GM21381 (cell line): Measurements from ENCODE around the gene OR10A6.

Experiments
- ATAC-seq: cut with Tn5 transposase; IDR thresholded peaks from one replicate; pipeline ENCODE4 v1.9.1; 2021; ENCODE audit warnings: mild to moderate bottlenecking, moderate library complexity; ENCODE audit not compliant: unreplicated experiment

Gene OR10A6, protein sequence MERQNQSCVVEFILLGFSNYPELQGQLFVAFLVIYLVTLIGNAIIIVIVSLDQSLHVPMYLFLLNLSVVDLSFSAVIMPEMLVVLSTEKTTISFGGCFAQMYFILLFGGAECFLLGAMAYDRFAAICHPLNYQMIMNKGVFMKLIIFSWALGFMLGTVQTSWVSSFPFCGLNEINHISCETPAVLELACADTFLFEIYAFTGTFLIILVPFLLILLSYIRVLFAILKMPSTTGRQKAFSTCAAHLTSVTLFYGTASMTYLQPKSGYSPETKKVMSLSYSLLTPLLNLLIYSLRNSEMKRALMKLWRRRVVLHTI

DNA sequence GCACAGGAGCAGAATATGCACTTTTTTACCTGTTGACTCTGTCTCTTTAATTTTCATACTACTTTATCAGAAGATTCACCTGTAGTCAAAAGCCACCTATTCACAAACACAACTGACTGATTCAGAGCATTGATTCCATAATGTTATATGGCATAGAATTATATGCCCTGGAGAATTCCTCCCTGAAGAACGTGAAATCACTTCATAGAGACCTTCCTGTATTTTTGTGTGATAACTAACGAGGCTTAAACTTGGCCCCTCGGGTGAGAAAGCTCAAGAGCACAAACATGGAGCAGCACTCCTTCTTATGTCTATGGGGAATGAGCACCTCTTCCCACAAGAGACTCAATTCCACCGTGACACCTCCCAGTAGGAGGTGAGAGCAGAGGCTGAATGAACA, at the start of gene OR10A6:
Gene OR10A6, minus strand, starts transcription at position 101 of the 400 bp plus-strand sequence. CDS start 2,606 bp downstream, outside the sequence.
- ATAC-seq = no peak

DNA sequence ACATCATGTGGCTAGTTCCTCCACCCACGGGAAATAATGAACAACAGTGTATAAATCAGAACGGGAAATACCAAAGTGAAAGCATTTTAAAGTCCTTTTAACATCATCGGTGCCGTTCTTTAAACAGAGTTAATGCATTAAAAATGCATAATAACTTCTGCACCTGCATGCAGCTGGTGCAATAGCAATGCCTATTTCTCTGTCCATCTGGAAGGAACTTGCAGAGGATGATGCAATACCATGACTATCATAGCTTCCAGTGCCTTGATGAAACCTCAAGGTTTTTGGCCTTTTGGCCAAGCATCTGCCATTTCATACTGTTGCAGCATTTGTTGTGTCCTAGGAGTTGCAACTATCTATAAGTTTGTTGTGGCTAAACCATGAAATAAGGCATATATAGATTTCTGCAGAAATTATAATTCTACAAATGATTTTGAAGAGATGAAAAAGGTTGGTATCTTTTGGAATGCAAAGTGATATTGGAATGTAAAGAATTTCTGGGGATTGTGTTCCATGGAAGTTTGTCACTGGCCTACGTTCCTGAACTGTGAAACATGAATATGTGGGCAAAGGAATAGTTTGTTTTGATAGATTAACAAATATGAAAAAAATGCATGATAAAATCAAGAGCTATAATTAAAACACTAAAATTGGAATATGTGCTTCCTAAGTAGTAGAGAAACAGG, 46.3 kb upstream of the OR10A6 start:
- ATAC-seq = no peak

DNA sequence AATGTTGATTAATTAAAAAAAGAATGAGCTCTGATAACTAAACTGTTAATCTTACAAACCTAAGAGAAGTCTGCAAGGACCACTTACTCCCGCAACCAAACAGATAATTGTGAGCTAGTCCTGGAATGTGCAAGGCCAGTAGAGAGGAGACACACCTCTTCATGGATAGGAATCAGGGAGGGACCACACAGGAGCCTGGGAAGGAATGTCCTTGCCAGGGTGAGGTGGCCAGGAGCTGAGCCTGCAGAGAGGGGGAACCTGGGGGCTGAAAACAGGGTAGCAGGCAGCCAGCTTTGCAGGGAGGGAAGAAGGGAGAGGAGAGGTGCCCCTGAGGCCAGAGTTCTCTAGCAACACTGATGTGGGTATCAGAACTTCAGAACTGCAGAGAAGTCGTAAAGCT, 43.6 kb upstream of the OR10A6 start:
- no peak for ATAC-seq

DNA sequence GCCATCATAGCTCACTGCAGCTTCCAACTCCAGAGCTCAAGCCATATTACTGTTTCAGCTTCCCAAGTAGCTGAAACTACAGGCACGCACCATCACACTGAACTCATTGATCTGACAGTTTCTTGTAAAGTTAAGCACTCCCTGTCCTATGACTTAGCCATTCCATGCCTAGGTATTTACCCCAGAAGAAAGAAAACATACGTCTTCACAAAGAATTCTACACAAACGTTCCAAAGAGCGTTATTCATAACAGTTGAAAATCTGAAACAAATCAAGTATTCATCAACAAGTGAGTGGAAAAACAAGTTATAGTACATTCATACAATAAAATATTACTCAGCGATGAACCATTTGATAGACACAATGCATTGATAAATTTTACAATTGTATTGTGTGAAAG, 41.9 kb upstream of the OR10A6 start:
- no peak for ATAC-seq

DNA sequence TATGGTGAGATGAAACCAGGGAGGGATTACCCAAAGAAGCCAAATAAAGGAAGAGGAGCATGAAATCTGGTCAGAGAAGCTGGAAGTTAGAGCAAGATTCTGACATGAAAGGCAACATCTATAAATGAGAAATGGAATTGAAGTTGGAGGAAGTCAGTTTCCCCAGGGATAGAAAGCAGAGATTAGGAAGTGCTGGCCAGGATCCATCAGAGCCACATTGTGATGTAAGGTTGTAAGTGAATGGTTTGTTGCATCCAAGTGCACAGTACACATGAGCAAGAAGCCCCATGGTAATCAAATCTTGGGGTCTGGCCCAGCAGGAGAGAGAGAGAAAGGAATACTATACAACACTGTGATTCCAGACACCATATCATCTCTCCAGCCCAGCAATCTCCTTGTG, 40.8 kb upstream of the OR10A6 start:
- no peak for ATAC-seq

DNA sequence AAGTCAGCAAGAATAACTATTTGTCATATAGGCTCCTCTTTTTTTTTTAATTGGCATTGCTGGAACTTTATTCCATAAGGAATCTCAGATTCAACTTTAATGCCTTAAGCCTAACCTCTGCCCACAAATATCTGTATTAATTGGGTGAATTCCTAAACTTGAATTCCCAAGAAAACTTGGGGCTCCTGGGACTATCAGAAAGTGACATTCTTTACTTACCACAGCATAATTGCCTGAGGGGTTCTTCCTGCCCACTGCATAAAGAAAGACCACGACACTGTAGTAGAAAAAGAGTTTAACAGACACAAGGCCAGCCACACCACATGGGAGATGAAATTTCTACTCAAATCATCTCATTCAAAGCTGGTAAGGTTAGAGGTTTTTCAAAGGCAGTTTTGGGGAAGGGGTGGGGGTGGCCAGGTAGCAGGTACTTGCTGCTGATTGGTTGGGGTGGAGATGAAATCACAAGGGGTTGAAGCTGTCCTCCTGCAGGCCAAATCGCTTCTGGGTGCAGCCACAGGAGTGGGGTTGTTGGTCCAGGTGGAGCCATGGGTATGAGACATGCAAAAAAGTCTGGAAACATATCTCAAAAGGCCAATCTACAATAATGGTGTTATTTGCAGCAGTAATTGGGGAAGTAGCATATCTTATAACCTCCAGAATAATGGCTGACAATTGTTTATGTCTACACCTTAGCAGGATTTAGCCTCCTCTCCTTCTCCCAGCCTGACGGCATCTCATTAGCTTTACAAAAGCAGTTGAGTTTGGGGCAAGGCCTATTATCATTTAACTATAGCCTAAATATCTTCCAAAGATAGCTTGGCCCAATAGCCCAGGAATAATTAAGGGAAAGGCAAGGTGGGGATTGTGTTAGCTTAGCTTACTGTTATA, 38.9 kb upstream of the OR10A6 start:
- no peak for ATAC-seq

DNA sequence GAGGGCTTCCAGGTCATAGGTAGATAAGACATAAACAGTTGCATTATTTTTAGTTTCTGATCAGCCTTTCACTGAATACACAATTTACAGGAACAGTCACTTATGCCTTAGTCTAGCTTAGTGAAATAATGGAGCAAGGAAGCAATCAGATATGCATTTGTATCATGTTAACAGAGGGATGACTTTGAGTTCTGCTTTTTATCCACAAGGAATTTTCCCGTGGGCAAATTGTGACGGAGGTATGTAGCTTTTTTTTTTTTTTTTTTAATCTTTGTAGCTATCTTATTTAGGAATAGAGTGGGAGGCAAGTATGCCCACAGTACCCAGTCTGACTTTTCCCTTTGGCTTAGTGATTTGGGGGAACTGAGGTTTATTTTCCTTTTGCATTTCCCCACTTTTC, 37.6 kb upstream of the OR10A6 start:
- no peak for ATAC-seq

DNA sequence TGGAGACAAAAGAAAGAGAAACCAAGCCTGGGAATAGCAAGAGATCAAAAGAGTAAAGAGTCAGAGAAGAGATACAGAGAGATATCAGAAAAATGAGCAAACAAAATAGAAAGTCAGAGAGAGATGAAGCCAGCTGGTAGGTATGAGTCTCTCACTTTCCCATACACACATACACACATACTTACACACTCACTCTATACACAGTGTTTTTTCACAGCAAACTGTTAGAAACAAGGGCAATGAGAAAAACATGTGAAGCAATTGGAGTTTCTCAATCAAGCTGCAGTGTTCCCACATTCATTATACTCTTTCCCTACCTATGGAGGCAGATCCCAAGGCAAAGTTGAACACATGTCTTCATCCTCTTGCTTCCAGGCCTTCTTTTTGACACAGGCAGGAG, 36.8 kb upstream of the OR10A6 start:
- ATAC-seq = no peak

DNA sequence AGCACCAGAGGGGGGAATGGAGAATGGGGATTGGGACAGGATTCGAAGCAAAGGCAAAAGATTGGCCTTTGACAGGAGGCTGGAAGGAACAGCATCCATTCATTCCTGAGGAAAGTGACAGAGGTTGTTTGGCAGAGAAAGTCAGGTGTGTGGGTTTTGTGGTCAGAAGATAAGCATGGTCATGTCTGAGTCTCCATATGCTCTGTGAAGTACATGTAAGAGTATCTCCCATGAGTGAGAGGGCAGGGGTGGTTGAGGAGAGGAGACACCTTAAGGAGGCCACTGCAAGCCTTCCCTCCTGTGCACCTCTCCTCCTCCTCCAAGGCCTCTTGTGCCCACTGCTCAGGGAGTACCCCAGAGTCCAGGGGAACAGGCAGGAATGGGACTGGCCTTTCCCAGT, 36.0 kb upstream of the OR10A6 start:
- no peak for ATAC-seq

DNA sequence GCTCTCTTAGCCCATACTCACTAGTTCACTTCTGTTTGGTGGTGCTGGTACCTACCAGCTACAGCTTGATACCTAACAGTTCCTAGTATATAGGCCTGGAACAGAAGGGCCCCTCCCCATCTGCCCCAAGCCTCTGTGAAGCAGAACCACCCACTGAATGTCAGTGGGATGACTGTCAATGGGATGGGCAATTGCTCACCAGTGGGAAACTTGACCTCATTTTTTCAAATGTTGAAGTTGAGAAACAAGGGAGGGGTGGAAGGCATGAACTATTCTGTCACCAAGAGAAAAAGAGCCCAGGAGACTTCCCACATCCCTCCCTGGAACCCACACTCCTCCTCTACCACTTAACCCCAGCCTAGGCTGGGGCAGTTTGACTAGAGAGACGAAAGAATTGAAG, 34.3 kb upstream of the OR10A6 start, which contains the start of gene NLRP10:
Gene NLRP10, minus strand, starts transcription at position 62 of the 400 bp plus-strand sequence. CDS start 1,952 bp downstream, outside the sequence.
- no peak for ATAC-seq

DNA sequence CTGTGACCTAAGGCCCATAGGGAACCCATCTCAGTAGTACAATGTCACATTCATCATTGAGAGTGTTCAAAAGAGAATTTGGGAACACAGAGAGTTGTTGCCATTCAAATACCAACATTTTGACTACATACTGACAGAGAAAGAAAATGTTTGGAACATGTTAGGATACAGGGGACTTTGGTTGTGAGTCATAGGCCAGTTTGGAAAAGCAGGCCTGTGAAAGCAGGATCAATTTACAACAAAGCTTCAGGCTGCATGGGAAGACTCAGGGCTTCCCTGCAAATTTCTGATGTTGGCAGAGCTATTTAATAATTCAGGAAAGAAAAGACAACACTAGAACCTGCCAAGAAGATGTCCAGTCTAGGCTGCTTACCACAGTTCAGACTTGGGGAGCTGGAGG, 33.8 kb upstream of the OR10A6 start:
- no peak for ATAC-seq

DNA sequence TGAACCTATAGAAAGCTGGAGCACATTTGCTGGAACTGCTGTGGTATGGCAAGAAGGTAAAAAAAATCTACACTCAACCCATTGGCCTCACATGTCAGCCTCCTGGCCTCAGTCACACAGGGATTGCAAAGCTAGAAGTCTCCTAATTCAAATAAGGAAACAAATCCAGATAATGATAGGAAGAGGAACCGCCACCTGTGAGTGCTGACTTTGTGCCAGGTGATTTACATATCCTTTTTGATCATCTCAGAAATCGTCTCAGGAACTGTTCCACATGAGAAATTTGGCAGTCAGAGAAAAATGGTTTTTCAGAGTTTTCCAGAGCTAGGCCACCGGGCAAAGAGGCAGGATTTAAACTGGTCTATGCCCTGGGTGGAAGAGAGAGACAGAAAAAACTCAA, 33.2 kb upstream of the OR10A6 start:
- no peak for ATAC-seq

DNA sequence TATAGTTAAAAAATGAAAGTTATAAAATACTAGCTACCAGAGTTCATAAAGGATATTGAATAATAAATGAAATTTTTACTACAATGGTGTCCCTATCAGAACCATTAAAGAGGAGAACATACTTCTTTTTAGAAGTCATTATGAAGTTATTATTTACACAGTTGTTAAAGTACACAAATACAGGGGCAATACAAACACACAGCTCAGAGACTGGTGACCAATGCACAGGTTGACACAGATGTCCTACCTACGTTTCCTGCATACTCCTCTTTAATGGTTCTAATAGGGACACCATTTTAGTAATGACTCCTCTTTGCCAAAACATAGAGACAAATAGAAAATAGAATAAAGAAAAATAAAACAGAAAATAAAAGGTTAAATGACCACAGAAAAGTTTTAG, 24.1 kb upstream of the OR10A6 start:
- ATAC-seq = no peak

DNA sequence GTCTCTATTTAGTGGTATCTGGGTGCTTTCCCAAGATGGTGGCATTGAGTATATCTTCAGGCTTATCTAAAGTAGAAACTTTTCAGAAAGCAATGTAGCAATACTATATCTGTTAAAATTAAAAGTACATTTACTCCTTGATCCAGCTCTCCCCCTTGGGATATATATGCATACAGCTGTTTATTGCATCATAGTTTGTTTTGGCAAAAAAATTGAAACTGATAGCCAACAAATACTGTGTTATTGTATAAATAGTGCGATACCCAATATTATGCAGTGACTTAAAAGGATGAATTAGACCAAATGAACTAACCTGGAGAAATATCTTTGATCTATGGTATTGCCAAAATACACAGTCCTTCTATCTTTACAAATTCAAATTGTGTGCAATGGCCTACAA, 18.9 kb upstream of the OR10A6 start:
- no peak for ATAC-seq

DNA sequence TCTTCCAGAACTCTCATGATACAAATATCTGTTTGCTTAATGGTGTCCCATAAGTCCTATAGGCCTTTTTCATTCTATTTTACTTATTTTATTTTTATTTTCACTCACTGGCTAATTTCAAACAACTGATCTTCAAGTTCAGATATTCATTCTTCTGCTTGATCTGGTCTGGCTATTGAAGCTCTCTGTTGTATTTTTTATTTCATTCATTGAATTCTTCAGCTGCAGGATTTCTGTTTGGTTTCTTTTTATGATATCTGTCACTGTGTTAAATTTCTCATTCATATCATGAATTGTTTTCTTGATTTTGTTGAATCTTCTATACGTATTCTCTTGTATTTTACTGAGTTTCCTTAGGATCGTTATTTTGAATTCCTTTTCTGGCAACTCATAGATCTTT, 13.1 kb upstream of the OR10A6 start:
- no peak for ATAC-seq

DNA sequence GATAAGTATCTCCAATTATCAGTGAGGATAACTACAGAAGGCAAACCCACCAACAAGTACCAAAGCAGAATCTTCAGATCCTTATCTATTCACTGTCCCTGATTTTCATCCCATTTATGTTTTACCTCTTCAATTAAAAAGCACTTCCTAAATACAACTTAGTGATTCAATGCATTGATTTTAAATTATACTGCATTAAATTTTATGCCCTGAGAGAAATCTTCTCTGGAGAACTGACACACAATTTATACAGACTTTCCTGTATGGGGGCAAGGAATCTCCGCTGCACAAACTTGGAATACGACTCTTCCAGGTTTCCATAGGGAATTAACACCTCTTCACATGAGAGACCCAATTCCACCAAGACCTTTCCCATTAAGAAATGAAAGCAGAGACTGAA, 10.5 kb upstream of the OR10A6 start, which contains the start of gene OR10A3:
Gene OR10A3, minus strand, starts transcription at position 101 of the 400 bp plus-strand sequence. CDS start 2,188 bp downstream, outside the sequence.
- ATAC-seq = no peak

DNA sequence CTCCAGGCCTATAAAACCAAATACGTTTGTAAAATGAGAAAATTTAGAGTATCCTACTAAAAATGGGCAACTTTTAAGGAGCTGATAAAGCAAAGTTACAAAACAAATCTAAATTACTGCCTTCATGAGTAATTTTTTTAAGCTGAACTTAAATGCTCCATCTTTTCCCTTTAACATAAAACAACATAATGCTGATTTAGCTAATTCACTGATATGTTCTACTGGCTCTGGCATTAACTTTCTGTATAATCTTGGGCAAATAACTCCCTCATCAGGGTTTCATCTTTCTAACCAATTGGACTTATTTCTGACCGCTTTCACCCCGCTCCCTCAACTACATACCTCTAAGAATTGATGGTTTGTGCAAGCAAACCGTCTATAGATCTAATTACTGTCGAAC, 10.1 kb upstream of the OR10A6 start:
- ATAC-seq = no peak

DNA sequence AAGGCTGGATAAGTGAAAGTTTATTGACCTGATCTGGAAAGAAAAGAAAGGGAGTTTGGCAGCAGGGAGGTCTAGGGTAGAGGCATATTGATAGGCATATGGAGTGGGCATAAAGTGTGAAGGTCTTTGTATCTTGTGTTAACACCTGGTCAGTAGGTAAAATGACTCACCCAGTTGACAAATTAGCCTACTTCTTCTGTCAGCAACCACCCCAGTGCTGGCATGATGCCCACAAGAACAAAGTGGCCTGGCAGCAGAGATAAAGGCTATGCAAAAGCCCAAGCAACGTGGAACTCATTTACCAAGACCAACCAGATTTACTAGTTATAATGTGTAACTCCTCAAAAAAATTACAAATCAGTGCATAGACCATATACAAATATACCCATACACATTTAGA, 5.5 kb upstream of the OR10A6 start:
- no peak for ATAC-seq

DNA sequence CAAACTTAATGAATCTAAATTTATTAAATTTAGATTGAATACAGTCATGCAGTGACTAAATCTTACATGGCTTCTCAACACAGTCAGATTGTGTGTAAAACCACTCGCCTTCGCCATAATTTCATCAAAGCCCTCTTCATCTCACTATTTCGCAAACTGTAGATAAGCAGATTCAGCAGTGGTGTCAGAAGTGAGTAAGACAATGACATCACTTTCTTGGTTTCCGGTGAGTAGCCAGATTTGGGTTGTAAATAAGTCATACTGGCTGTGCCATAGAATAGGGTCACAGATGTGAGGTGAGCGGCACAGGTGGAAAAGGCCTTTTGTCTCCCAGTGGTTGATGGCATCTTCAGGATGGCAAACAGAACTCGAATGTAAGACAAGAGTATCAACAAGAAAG, 3.4 kb downstream of the OR10A6 start:
- ATAC-seq = no peak

DNA sequence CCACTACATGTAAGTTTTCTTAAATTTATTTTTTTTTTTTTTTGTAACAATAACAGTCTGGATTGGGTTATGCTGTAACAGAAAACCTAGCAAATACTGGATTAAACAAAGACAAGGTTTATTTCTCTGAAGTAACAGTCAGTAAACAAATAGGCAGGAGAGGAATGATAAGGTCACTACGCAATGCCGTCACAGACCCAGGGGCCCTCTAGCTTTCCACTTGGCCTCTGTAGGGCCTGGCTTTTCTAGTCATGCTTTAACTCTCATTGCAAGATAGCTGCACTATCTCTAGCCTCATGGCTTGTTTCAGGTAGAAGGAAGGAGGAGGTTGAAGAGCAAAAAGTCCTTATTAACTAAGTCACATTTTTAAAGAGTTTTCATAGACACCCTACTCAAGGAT, 6.5 kb downstream of the OR10A6 start:
- ATAC-seq = no peak

DNA sequence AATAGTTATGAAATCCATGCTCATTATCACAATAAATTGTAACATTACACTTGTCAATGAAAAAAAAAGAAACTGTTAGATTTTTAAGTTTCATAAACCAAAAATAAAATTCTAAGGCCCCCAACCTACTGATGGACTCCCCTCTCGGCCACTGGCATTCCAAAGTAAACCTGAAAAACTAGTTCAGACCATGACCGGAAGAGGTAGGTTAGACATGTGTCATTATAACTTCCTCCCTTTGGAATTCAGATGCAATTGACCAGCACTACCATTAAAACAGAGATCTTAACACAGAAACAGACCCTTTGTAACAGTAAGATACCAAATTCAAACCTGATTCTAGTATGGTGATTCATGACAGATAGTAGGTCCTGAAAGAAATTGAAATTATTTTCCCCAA, 12.9 kb downstream of the OR10A6 start:
- ATAC-seq = no peak
